ENCODE data around the gene CAMTA1. TPM values are rescaled to one million over a fixed set of nuclear protein-coding genes. Genes with fewer than 3 reads are reported as not detected.

Gene CAMTA1
- polyA plus RNA-seq, 1 experiment, result 64.9 TPM

DNA sequence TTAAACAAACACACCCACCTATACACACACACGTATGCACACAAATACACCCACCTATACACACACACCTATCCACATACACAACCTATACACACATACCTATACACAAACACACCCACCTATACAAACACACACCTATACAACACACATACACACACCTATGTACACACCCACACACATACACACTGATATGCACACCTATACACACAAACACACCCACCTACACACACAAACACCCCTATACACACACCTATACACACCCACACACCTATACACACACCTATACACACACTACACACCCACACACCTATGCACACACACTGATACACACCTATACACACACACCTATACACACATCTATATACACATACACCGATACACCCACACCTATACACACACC is 870.1 kb downstream of the CAMTA1 start:
- POLR2A ChIA-PET, result no interaction called here
- peaks cover 9% of the 10 kb centered on the region for H3K27me3 ChIP-seq (ENCODE audit: control insufficient read depth, insufficient read depth, low read length)
- no peaks in the 10 kb centered on the region; the same call in 1 of the 2 replicates for H3K9me3 ChIP-seq (ENCODE audit: control insufficient read depth, insufficient read depth, low read length)
- no peak for DNase-seq (ENCODE audit: low read depth, low spot score)
- no peak for TF ChIP-seq CTCF (IDR thresholded peaks at IDR 0.05; ENCODE audit: low read depth, low read length)
- H3K27ac ChIP-seq (ENCODE audit: low read depth, low read length), result no peak overlapping the region
- CTCF ChIA-PET, result interaction anchor here (1.6 kb wide), 1 partner anchor 11 kb away, joined by 4 read pairs; no protein-coding TSS in a partner anchor
- no peak overlapping the region for H3K4me3 ChIP-seq (ENCODE audit: low read depth, low read length)

DNA sequence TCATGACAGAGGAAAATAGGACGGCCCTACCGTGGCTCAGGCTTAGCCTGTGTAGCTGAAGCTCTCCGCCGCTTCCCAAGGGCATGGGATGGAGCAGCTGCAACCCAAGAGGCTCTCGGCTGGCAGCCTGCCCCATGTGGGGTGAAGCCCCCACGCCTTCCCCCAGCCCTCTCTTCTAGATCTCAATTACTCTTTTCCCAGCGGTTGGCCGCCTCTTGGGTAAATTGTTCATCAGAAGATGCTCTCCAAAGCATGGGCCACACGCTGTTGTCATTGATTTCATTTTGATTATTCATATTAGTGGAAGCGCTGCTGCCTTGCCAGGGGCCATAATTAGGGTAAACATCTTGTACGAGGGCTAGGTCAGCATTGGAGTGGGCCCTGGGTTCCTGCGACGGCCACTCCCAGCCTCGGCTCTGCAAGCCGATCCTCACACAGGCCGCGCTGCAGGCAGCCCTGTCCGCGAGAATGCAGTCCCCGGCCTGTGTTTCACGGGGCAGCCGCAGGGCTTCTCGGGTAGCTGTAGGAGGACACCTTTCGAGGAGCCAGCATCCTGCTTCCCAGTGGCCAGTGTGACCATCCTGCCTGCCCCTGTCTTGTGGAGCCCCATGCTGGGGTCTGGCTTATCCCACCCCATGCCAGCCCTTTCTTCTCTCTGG is 871.4 kb downstream of the CAMTA1 start:
- no peak for DNase-seq (ENCODE audit: low read depth, low spot score)
- TF ChIP-seq CTCF (IDR thresholded peaks at IDR 0.05; ENCODE audit: low read depth, low read length), result no peak
- H3K27ac ChIP-seq (ENCODE audit: low read depth, low read length), result no peak overlapping the region
- CTCF ChIA-PET, result interaction anchor here (1.6 kb wide), 1 partner anchor 10 kb away, joined by 4 read pairs; no protein-coding TSS in a partner anchor
- no peak overlapping the region for H3K4me3 ChIP-seq (ENCODE audit: low read depth, low read length)
- H3K27me3 ChIP-seq (ENCODE audit: control insufficient read depth, insufficient read depth, low read length), result peaks cover 14% of the 10 kb centered on the region
- POLR2A ChIA-PET, result no interaction called here
- no peaks in the 10 kb centered on the region; the same call in 1 of the 2 replicates for H3K9me3 ChIP-seq (ENCODE audit: control insufficient read depth, insufficient read depth, low read length)

GRCh38 chr1:7657287-7658016 is 872.2 kb downstream of the CAMTA1 start:
- Histone ChIP-seq H3K9me3 (ENCODE audit: control insufficient read depth, insufficient read depth, low read length) (no peaks in the 10 kb centered on the region; the same call in 1 of the 2 replicates), H3K27ac (ENCODE audit: low read depth, low read length) (no peak overlapping the region), H3K27me3 (ENCODE audit: control insufficient read depth, insufficient read depth, low read length) (peaks cover 16% of the 10 kb centered on the region), H3K4me3 (ENCODE audit: low read depth, low read length) (no peak overlapping the region)
- POLR2A ChIA-PET, result no interaction called here
- no peak for DNase-seq (ENCODE audit: low read depth, low spot score)
- CTCF ChIA-PET, result interaction anchor here (13.6 kb wide), 1 partner anchor 94 kb away, joined by 677 read pairs; no protein-coding TSS in a partner anchor
- TF ChIP-seq CTCF (IDR thresholded peaks at IDR 0.05; ENCODE audit: low read depth, low read length), result no peak

- TF ChIP-seq CTCF (IDR thresholded peaks at IDR 0.05; ENCODE audit: low read depth, low read length), result no peak
- POLR2A ChIA-PET, result no interaction called here
These were observed 872.8 kb downstream of the CAMTA1 start for GRCh38 chr1:7658099-7658498.

GRCh38 chr1:7659514-7659913 is 874.3 kb downstream of the CAMTA1 start:
- ChIA-PET POLR2A (no interaction called here), CTCF (interaction anchor here (0.7 to 13.6 kb wide), 4 partner anchors 9 to 439 kb away, joined by 3 to 677 read pairs (median 6); no protein-coding TSS in a partner anchor)
- DNase-seq (ENCODE audit: low read depth, low spot score), result no peak
- no peaks in the 10 kb centered on the region; the same call in 1 of the 2 replicates for H3K9me3 ChIP-seq (ENCODE audit: control insufficient read depth, insufficient read depth, low read length)
- no peak overlapping the region for H3K4me3 ChIP-seq (ENCODE audit: low read depth, low read length)
- no peak overlapping the region for H3K27ac ChIP-seq (ENCODE audit: low read depth, low read length)
- TF ChIP-seq CTCF (IDR thresholded peaks at IDR 0.05; ENCODE audit: low read depth, low read length), result no peak
- peaks cover 13% of the 10 kb centered on the region for H3K27me3 ChIP-seq (ENCODE audit: control insufficient read depth, insufficient read depth, low read length)

More at GRCh38 chr1:7658099-7658498, 872.8 kb downstream of the CAMTA1 start:
- no peaks in the 10 kb centered on the region; the same call in 1 of the 2 replicates for H3K9me3 ChIP-seq (ENCODE audit: control insufficient read depth, insufficient read depth, low read length)
- DNase-seq (ENCODE audit: low read depth, low spot score), result no peak
- no peak overlapping the region for H3K27ac ChIP-seq (ENCODE audit: low read depth, low read length)
- CTCF ChIA-PET, result interaction anchor here (13.6 kb wide), 1 partner anchor 94 kb away, joined by 677 read pairs; no protein-coding TSS in a partner anchor
- no peak overlapping the region for H3K4me3 ChIP-seq (ENCODE audit: low read depth, low read length)
- peaks cover 13% of the 10 kb centered on the region for H3K27me3 ChIP-seq (ENCODE audit: control insufficient read depth, insufficient read depth, low read length)
